GM18499 (cell line): ENCODE data around the gene MGAT5B.

Source experiments
- ATAC-seq: cut with Tn5 transposase; IDR thresholded peaks from one replicate; pipeline ENCODE4 v1.9.1; 2021; ENCODE audit warnings: moderate number of reproducible peaks; ENCODE audit not compliant: insufficient read depth, unreplicated experiment

The MGAT5B gene

DNA sequence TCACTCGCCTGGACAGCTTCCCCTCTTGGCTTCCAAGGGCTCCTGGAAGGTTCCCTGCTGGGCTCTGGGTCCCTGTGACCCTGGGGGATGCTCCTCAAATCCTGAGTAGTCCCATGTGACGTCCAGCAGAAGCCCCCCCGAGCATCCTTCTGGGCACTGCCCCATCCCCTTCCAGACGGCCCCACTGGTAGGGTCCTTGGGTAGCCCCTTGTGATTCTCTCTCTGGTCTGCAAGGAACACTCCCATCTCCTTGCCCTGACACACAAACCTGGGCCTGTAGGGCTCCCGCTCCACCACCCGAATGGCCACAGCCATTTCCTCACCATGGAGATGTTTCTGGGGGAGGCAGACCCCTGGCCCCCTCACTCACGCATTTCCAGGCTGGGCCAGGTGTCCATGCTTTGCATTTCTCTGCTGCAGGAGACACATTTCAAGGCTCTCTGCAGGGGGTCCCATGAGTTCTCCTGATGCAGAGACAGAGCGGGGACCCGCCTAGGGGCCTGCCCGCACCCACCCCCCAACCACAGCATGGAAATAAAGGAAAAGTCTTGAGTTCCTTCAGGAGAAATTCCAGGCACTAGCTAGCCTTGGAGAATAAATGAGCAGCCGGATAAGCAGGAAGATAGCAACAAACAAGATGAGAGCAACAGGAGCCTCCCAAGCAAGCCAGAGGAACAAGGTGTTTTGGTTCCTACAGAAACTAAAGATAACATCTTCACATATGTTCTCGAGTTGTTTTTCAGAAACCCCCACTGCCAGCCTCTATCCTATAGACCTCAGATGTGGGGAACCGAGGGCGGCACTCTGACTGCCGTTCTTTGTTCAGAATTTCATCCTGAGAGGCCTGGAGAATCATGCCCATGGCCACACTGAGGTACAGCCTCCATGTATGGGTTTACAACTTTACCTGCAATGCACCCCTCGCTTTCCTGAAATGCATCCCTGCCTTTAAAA, 128.8 kb downstream of the MGAT5B start:
- no peak for ATAC-seq

DNA sequence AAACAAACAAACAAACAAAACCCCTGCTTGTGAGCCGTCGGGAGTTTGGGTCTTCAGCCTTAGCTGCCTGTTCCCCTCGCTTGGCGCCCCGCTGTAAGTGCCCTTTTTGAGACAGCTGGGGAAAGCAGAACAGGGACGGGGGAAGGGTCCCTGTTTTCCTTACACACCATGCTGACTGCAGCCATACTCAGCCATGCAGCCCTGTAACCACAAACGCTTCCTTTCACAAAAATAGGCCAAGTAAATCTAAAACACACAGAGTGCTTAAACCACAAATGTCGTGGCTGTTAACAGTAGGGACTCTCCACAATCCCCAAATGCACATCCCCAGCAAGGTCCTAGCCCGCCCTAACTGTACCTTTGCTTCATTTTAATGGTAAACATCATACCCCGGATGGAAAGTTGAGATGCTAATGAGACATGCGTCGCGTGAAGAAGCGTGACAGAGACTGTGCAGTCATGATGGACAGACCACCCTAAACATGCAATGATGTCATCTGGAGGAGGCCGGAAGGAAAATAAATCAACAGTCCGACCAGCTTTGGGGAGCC, 129.9 kb downstream of the MGAT5B start:
- no peak for ATAC-seq

- ATAC-seq = no peak
These were observed 130.6 kb downstream of the MGAT5B start for GRCh38 chr17:76998839-76999238.
